Activated naive CD8-positive, alpha-beta T cell treated with anti-CD3 and anti-CD28 coated beads for 36 hours (primary cell): ENCODE results near the gene FBXW9. TPM values are rescaled to one million over a fixed set of nuclear protein-coding genes. Genes with fewer than 3 reads are reported as not detected.
"Not testable (repeated sequence)": the region's sequence is repeated elsewhere in the genome, so short reads cannot be mapped to it uniquely, and the experiment has no call there.

Experiments used
- DNase-seq: peaks from one replicate; pipeline ENCODE4 v3.0.0; 2021
- H3K27ac Mint-ChIP-seq: one replicate; pipeline ENCODE4 v1.8.0; 2022; ENCODE audit warnings: mild to moderate bottlenecking, moderate library complexity, mixed read lengths
- H3K27me3 Mint-ChIP-seq: one replicate; pipeline ENCODE4 v1.8.0; 2022; ENCODE audit warnings: mild to moderate bottlenecking, mixed read lengths
- H3K36me3 Mint-ChIP-seq: one replicate; pipeline ENCODE4 v1.8.0; 2021; ENCODE audit warnings: mild to moderate bottlenecking, mixed read lengths
- H3K4me1 Mint-ChIP-seq: one replicate; pipeline ENCODE4 v1.8.0; 2021; ENCODE audit warnings: mixed read lengths
- H3K4me3 Mint-ChIP-seq: one replicate; pipeline ENCODE4 v1.8.0; 2022; ENCODE audit warnings: mild to moderate bottlenecking, moderate library complexity, mixed read lengths
- H3K9me3 Mint-ChIP-seq: one replicate; pipeline ENCODE4 v1.8.0; 2022; ENCODE audit warnings: mixed read lengths
- total RNA-seq, 2 experiments: library from RNA; stranded (reverse); gene quantifications; one replicate each; pipeline ENCODE4 v1.2.3, GENCODE V29; 2021

The FBXW9 gene
- total RNA-seq, 2 experiments from 2014 or later, result 13.1 to 13.4 TPM

DNA sequence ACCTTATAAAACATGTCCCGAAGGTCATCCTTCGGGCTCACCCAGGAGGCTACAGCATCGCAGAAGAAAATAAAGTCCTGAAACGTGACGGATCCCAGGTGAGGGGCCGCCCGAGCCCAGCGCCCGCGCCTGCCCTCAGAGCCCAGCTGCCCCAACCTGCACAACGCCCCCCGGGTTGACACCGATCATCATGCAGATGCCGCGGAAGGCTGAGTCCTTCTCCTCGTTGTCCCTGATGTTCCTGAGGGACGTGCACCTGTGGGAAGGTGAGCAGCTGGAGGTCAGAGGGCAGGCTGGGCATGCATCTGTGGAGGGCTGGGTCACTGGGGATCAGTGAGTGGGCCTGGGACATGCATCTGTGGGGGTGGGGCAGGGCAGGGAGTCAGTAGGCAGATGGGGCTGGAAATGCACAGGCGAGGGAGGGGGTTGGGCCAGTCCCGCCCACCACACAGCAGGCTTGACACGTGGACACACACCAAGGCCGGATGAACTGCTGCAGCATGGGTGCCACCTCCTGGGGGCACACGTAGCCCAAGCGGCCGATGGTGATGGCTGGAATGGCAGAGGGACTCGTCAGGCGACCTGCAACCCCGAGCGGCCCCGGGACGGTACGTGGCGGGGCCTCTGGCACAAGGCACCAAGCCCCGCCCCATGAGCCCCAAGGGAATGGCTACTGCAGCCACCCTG is 5.3 kb upstream of the FBXW9 start:
- H3K36me3 Mint-ChIP-seq, result peaks cover 36% of the 10 kb centered on the region

DNA sequence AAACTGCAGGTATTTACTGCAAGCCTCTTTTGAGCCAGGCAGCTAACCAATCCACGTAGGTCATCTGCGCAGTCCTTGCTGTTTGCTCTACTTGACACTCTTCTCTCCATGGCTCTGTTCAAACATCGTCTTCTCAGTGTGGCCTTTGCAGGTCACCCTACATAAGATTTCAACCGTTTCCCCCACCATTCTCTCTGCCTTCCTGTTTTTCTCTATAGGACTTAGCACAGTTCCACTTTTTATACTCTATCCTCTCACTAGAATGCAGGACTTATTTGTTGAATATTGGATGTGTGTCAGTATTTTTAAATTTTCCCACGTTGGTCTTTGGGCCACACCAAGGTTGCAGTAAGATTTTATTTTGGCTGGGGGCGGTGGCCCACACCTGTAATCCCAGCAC is 1.7 kb upstream of the FBXW9 start:
- no peak for DNase-seq
- no peaks in the 10 kb centered on the region for H3K9me3 Mint-ChIP-seq

More for the DNA sequence above, 5.3 kb upstream of the FBXW9 start:
- Mint-ChIP-seq H3K27ac (no peak overlapping the region), H3K4me3 (no peak overlapping the region), H3K9me3 (no peaks in the 10 kb centered on the region), H3K4me1 (peaks cover 2% of the 10 kb centered on the region), H3K27me3 (no peaks in the 10 kb centered on the region)
- no peak for DNase-seq

DNA sequence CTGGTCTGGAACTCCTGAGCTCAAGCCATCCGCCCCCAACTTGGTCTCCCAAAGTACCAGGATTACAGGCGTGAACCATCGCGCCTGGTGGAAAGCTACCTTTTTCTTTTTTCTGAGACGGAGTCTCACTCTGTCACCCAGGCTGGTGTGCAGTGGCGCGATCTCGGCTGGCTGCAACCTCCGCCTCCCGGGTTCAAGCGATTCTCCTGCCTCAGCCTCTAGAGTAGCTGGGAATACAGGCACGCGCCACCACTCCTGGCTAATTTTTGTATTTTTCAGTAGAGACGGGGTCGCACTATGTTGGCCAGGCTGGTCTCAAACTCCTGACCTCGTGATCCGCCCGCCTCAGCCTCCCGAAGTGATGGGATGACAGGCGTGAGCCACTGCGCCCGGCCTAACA is 994 bp upstream of the FBXW9 start:
- peak overlapping the region; percentile 94 for H3K27ac Mint-ChIP-seq
- H3K9me3 Mint-ChIP-seq, H3K27me3 Mint-ChIP-seq, DNase-seq, H3K4me1 Mint-ChIP-seq: not testable (repeated sequence)
- H3K4me3 Mint-ChIP-seq, result peak overlapping the region; percentile 87
- H3K36me3 Mint-ChIP-seq, result peaks cover 16% of the 10 kb centered on the region

More for the DNA sequence above, 1.7 kb upstream of the FBXW9 start:
- peak overlapping the region; percentile 6 for H3K27ac Mint-ChIP-seq
- peaks cover 19% of the 10 kb centered on the region for H3K36me3 Mint-ChIP-seq
- H3K4me1 Mint-ChIP-seq, result peaks cover 7% of the 10 kb centered on the region
- H3K27me3 Mint-ChIP-seq, result no peaks in the 10 kb centered on the region
- H3K4me3 Mint-ChIP-seq, result peak overlapping the region; percentile 30

DNA sequence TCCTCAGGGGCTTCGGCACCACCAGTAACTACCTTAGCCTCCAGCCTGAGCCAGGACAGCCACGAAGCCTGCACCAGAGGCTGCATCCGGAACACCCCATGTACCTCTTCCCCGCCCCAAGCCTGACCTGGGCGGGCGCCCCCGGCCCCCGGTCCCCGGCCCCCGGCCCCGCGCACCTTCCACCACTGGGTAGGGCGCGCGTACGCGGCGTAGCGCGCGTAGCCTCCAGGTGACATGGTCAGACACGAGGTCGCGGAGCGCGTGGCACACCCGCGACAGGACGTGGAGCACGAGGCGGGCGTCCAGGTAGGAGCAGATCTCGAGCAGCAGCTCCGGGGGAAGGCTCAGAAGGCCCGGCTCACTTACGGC is 450 bp downstream of the FBXW9 start:
- no peaks in the 10 kb centered on the region for H3K27me3 Mint-ChIP-seq

DNA sequence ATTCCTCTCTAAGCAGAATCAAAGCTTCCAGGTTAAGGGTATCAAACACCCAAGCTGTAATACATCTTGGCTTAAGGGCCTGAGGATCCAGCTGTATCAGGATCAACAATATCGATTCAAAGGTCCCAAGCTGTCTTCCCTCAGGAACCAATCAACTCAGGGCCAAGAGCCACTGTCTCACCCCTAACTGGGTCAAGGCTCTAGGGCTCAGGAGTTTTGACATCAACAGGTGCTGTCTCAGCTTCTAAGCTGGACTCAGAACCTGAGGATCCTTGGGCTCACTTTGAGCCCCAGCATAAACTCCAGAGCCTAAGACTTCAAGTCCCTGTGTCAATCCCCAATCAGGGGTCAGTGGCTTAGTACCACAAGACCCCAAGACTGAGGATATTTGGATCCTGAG is 917 bp downstream of the FBXW9 start:
- Mint-ChIP-seq H3K36me3 (peaks cover 10% of the 10 kb centered on the region), H3K4me3 (peak overlapping the region; percentile 87), H3K27ac (peak overlapping the region; percentile 48), H3K9me3 (no peaks in the 10 kb centered on the region), H3K27me3 (no peaks in the 10 kb centered on the region), H3K4me1 (peaks cover 7% of the 10 kb centered on the region)
- no peak for DNase-seq

More for the DNA sequence above, 450 bp downstream of the FBXW9 start:
- DNase-seq, result peak; percentile 35
- Mint-ChIP-seq H3K9me3 (no peaks in the 10 kb centered on the region), H3K4me3 (peak overlapping the region; percentile 87), H3K36me3 (peaks cover 13% of the 10 kb centered on the region), H3K27ac (peak overlapping the region; percentile 94), H3K4me1 (peaks cover 7% of the 10 kb centered on the region)

DNA sequence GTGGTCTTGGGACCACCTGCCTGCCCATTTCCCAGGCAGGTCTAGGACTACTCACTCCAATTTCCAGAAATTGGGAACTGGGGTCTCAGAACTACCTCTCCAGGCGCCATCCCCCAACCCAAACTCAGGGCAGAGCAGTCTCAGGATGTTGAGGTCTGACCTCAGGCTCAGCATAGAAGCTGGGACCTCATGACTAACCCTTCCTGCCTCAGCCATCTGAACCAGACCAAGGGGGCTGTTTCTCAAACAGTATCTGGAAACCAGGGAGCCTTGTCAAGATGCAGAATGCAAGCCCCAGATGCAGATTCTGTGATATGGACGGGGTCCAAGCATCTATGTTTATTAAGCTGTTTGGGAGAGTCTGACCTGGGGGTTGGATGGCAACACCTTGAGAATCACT is 1.3 kb downstream of the FBXW9 start:
- no peak for DNase-seq
- Mint-ChIP-seq H3K36me3 (peaks cover 10% of the 10 kb centered on the region), H3K9me3 (no peaks in the 10 kb centered on the region), H3K4me1 (peaks cover 7% of the 10 kb centered on the region), H3K27ac (no peak overlapping the region), H3K4me3 (peak overlapping the region; percentile 87), H3K27me3 (no peaks in the 10 kb centered on the region)

DNA sequence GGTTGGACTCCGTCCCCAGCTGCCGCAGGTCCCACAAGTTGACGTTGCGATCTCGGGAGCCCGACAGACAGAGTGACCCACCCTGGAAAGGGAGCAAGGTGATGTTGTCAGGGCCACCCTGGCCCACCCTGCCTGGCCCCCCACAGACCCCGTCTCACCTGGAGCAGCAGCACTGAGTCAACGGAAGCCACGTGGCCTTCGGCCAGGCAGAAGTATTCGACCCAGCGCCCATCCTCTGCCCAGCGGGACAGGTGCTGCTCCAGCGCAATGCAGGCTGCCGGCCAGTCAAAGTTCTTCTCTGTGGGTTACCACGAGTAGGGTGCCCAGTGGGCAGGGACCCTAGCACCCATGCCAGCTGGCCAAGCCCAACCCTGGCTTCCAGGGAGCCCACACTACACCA is 1.8 kb downstream of the FBXW9 start:
- Mint-ChIP-seq H3K36me3 (peaks cover 10% of the 10 kb centered on the region), H3K27ac (no peak overlapping the region), H3K4me1 (peaks cover 7% of the 10 kb centered on the region), H3K27me3 (no peaks in the 10 kb centered on the region), H3K4me3 (peak overlapping the region; percentile 87), H3K9me3 (no peaks in the 10 kb centered on the region)
- no peak for DNase-seq

DNA sequence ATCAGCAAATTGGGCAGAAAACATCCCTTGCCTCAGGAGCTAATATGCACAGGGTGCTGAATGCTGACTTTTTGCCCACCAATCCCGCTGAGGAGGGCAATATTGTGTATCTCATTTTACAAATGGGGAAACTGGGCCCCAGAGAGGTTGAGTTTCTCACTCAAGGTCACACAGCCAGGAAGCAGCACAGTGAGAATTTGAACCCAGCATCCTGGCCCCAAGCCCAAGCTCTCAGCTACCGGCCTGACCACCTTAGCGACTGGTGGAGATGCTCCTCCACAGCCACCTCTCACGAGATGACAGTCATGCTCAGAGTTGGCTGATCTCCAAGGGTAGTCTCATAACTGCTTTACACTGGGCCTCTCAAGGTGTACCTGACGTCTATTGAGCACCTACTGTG is 3.5 kb downstream of the FBXW9 start:
- Mint-ChIP-seq H3K4me1 (peaks cover 7% of the 10 kb centered on the region), H3K27ac (no peak overlapping the region), H3K4me3 (no peak overlapping the region), H3K36me3 (peaks cover 5% of the 10 kb centered on the region), H3K9me3 (no peaks in the 10 kb centered on the region), H3K27me3 (no peaks in the 10 kb centered on the region)
- DNase-seq, result no peak

DNA sequence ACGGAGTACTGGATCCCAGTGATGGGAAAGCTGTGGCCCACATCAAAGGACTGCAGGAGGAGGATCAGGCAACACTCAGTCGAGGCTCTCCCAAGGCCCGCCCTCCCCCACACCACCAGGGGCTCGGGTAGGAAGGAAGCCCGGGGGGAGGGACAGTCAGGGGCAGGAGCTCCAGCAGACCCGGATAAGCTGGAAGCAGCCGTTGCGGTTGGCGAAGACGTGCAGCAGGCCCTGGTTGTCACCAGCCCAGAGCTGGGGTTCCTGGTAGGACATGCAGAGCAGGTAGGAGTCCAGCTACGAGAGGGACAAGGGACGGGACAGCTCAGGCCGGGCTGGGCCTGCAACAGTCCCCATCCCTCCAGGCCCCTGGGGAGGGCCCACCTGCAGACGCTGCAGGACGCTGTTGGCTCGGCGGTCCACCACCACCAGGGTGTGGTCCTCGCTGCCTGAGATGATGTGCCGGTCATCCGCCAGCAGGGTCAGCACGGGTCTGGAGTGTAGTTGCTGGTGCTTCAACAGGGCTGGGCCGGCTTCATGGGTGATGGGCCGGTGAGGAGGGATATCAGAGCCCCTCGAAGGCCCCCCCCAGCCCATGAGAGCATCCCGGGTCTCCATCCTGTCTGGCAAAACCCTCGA is 6.7 kb downstream of the FBXW9 start:
- Mint-ChIP-seq H3K4me3 (no peak overlapping the region), H3K9me3 (no peaks in the 10 kb centered on the region)

DNA sequence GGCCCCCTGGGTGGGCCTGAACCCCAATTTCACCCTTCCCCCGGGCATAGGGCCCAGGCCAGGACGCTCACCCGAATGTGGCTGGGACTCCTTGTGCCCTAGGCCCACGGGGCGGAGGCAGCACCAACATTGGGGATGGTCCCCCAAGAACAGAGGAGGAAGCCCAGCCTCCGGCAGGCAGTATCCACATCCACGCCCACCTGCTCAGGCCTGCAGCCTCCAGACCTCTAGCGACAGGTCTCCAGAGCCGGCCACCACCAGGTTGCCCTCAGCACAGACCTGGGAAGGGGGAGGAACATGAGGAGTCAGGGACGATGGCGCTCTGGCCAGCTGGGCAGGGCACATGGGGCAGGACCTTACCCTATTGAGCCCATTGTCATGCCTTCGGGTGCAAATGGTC is 7.4 kb downstream of the FBXW9 start:
- Mint-ChIP-seq H3K9me3 (no peaks in the 10 kb centered on the region), H3K36me3 (peaks cover 2% of the 10 kb centered on the region), H3K4me3 (no peak overlapping the region), H3K27me3 (no peaks in the 10 kb centered on the region), H3K27ac (no peak overlapping the region), H3K4me1 (no peaks in the 10 kb centered on the region)
- no peak for DNase-seq

More for the DNA sequence above, 6.7 kb downstream of the FBXW9 start:
- Mint-ChIP-seq H3K27ac (no peak overlapping the region), H3K4me1 (peaks cover 1% of the 10 kb centered on the region), H3K36me3 (peaks cover 4% of the 10 kb centered on the region), H3K27me3 (no peaks in the 10 kb centered on the region)
- no peak for DNase-seq

DNA sequence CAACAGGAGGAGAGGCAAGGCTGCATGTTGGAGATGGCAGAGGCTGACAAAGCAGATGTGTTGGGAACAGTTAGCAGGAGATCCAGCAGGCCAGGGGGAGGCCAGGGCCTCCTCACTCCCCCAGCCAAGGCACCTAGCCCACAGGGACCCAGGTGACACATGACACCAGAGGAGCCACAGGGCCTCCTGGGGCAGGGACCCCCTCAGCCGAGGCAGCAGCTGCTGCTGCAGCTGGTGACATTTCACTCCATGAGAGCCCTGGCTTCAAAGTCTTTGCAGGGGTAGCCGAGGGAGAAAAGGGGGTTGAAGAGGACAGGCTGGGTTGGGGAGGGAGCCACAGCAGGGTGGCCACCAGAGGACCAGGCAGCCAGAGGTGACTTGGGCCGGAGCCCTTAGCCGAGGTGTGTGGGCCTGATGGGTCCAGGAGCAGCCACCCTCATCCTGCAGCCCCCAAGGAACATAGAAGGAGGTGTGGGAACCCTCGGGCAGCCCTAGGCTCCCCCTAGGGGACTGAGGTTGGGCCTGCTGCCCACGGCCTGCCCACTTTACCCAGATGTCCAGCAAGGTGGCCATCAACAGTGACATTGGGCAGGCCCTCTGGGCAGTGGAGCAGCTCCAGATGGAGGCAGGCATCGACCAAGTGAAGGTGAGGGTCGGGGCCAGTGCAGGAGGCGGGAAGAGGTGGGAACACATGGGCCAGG is 8.8 kb downstream of the FBXW9 start, which contains the start of gene GNG14:
Gene GNG14, plus strand, starts transcription at position 503 of the 701 bp plus-strand sequence. Its CDS starts 51 bp downstream, at position 554.
- Mint-ChIP-seq H3K4me1 (no peaks in the 10 kb centered on the region), H3K4me3 (no peak within 1 kb of the TSS)

DNA sequence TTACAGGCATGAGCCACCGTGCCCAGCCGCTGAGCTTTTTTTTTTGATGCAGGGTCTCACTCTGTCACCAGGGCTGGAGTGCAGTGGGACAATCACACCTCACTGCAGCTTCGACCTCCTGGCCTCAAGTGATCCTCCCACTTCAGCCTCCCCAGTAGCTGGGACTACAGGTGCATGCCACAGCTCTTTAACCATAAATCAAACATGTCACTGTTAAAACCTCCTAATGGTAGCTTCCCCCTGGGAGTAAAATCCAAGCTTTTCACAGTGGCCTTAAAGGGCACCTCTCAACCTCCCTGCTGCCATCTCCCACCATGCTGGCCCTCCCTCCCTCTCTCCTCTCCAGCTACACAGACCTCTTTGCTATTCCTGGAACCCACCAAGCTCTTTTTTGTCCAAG is 10.6 kb downstream of the FBXW9 start:
- DNase-seq, result no peak
- Mint-ChIP-seq H3K36me3 (peaks cover 7% of the 10 kb centered on the region), H3K27ac (peak overlapping the region; percentile 13), H3K4me3 (no peak overlapping the region), H3K4me1 (peaks cover 5% of the 10 kb centered on the region), H3K9me3 (no peaks in the 10 kb centered on the region), H3K27me3 (no peaks in the 10 kb centered on the region)

More for the DNA sequence above, 8.8 kb downstream of the FBXW9 start, which contains the start of gene GNG14:
- Mint-ChIP-seq H3K27me3 (no peaks in the 10 kb centered on the region), H3K36me3 (peaks cover 2% of the 10 kb centered on the region), H3K27ac (no peak within 1 kb of the TSS), H3K9me3 (no peaks in the 10 kb centered on the region)
- DNase-seq, result no peak

DNA sequence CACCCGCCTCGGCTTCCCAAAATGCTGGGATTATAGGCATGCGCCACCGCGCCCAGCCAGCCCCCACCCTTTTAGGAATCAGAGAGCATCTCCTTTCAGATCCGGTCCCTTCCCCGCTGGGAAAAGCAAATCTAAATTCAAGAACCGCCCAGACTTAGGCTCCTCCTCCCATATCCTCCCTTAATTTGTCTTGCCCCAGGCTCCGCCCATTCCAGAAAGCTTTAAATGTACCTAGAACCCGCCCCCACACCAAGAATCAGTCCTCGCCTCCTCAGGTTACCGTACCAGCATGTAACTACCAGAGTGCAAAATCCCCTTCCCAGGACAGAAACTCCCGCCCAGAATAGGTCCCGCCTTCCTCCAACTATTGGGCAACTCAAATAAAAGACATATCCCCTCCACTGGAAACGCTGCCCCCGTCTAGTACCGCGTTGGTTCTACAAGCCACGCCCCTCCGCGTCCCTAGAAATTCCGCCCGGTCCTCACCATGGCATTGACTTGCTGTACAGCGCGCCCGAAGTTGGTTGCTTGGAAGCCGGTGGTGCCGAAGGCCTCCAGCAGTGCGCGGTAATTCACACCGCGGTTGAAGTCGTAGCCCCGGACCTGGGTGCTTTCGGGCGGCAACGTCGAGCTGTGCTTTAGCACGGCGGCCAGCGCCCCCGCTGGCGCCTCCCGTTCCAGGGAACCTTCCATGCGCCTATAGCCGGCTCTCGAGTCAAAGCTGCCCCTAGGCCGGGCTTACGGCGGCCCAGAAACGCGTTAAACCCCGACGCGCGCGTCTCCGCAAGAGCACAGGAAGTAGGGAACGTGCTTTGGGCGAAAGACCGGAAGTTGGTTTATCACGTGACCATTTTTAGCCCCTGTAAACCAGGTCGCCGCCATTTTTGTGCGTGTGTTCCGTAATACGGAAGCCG is 15.1 kb downstream of the FBXW9 start, which contains the start of gene DHPS:
Gene DHPS, minus strand, starts transcription at position 807 of the 914 bp plus-strand sequence. Its CDS starts 114 bp downstream, at position 693.
- DNase-seq, result peak; percentile 89
- Mint-ChIP-seq H3K4me1 (peaks cover 24% of the 10 kb centered on the region), H3K27ac (peak within 1 kb of the TSS; percentile 99), H3K27me3 (no peaks in the 10 kb centered on the region), H3K36me3 (peaks cover 27% of the 10 kb centered on the region), H3K4me3 (peak within 1 kb of the TSS; percentile 99), H3K9me3 (no peaks in the 10 kb centered on the region)

DNA sequence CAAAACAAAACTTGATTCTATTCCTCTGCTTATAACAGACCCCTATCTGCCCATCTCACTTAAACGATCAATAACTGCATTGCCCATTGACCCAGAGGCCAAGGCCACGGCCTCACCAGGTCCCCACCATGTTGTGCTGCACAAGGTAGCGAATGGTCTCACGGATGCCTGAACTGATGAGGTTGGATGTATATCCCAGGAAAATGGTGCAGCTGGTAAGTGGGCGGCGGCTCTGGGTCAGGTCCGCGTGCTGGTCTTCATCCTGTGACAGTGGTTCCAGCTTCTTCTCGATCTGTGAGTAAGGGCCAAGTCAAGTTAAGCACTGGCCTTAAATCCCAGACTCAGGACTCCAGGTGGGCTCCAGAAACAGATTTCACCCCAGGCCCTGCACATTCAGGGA is 16.4 kb downstream of the FBXW9 start:
- no peaks in the 10 kb centered on the region for H3K9me3 Mint-ChIP-seq
- peak overlapping the region; percentile 99 for H3K4me3 Mint-ChIP-seq
- H3K36me3 Mint-ChIP-seq, result peaks cover 27% of the 10 kb centered on the region
- H3K27ac Mint-ChIP-seq, result no peak overlapping the region
- peaks cover 26% of the 10 kb centered on the region for H3K4me1 Mint-ChIP-seq
- no peak for DNase-seq
- no peaks in the 10 kb centered on the region for H3K27me3 Mint-ChIP-seq
